ENCODE results near the gene SLC30A1. TPM values are rescaled to one million over a fixed set of nuclear protein-coding genes. Genes with fewer than 3 reads are reported as not detected.

SLC30A1 gene
- total and polyA plus RNA-seq, 7 donors: 0.35 to 5.2 (median 1.8) TPM

GRCh38 chr1:211619033-211619996 is 40.4 kb upstream of the SLC30A1 start:
- intact Hi-C loops (cut with DNase I): no loop called here
- DNase-seq (no peak), ATAC-seq (no peak)
- 79 to 82% (median 81%) methylated on average over 8 of the region's 8 CpGs for WGBS, 3 donors
- no peaks in the 10 kb centered on the region for H3K36me3 ChIP-seq (ENCODE audit: insufficient read depth in 1 of 2, low read depth in 1 of 2)
- H3K9me3 ChIP-seq: no peaks in the 10 kb centered on the region
- no peak overlapping the region for H3K4me3 ChIP-seq
- no peak overlapping the region for H3K27ac ChIP-seq
- no peak for TF ChIP-seq CTCF (IDR thresholded peaks at IDR 0.05)
- no peaks in the 10 kb centered on the region for H3K4me1 ChIP-seq
- no peaks in the 10 kb centered on the region for H3K27me3 ChIP-seq (ENCODE audit: insufficient read depth in 3 of 3, low read length in 2 of 3)

- TF ChIP-seq CTCF (IDR thresholded peaks at IDR 0.05): no peak
- H3K9me3 ChIP-seq: no peaks in the 10 kb centered on the region
- no peaks in the 10 kb centered on the region for H3K36me3 ChIP-seq (ENCODE audit: insufficient read depth in 1 of 2, low read depth in 1 of 2)
- H3K27ac ChIP-seq: no peak overlapping the region
- H3K4me1 ChIP-seq: peaks cover 12% of the 10 kb centered on the region
- no peaks in the 10 kb centered on the region for H3K27me3 ChIP-seq (ENCODE audit: insufficient read depth in 3 of 3, low read length in 2 of 3)
- DNase-seq: no peak
- WGBS, 3 donors: 90 to 91% (median 90%) methylated on average over 5 of the region's 5 CpGs
- intact Hi-C loops (cut with DNase I): no loop called here
- no peak for ATAC-seq
- no peak overlapping the region for H3K4me3 ChIP-seq
Measured at GRCh38 chr1:211616965-211617297, 38.0 kb upstream of the SLC30A1 start.

DNA sequence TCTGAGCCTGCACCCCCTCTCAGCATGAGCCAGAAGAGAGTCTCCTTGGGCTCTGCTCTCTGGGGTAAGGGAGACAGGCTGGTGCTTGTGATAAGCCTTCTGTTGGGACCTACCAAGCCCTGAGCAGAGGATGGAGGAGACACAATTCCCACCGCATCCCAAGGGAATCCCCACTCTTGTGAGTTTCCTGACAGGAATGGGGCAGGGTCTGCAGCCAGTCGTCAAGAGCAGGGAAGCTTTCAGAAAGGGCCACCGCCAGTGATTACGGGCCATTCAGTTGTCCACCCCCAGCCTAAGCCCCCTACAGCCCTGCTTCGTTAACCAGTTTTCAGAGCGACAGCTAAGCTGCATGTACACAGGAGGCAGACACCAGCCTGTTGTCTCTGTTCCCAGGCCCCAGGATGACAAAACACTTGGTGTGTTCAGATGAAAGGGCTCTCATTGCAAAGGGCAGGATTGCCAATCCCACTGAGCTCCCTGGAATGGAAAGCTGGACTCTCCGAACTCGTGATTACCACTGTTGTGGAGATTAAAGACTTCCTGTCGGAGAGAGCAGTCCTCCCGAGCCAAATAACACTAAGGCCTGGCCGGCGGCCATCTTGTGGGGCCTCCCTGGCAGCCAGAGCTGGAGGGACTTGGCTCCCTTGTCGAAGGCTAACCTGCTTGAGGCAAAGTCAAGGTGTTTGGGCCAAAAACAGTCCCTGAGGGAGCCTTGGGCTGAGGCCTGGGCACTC is 37.4 kb upstream of the SLC30A1 start:
- Histone ChIP-seq H3K4me3 (no peak overlapping the region), H3K27me3 (ENCODE audit: insufficient read depth in 3 of 3, low read length in 2 of 3) (no peaks in the 10 kb centered on the region), H3K36me3 (ENCODE audit: insufficient read depth in 1 of 2, low read depth in 1 of 2) (no peaks in the 10 kb centered on the region), H3K9me3 (no peaks in the 10 kb centered on the region), H3K27ac (no peak overlapping the region), H3K4me1 (peaks cover 12% of the 10 kb centered on the region)
- DNase-seq (peak in 1 of 2 donors; percentile 68), ATAC-seq (no peak)
- TF ChIP-seq CTCF (IDR thresholded peaks at IDR 0.05): no peak
- intact Hi-C loops (cut with DNase I): no loop called here
- WGBS, 3 donors: 57 to 62% (median 59%) methylated on average over 13 of the region's 13 CpGs

DNA sequence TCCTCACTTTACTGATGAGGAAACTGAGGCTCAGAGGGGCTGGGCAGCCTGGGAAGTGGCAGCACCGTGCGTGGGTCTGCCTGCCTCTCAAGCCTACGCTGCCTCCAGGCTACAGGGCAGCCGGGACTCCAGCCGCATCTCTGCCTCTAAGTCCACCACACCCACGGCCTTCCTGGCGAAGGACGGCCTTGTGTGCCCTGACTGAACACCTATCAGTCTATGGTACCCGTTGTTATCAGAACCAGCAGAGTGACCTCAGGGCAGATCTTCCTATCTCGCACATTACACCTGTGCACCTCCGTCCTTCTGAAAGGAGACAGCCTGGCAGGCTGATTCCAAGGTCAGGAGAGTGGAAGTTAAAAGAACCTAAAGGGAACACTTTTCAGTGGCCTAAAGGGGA is 35.7 kb upstream of the SLC30A1 start:
- Histone ChIP-seq H3K27me3 (ENCODE audit: insufficient read depth in 3 of 3, low read length in 2 of 3) (no peaks in the 10 kb centered on the region), H3K4me3 (no peak overlapping the region), H3K9me3 (no peaks in the 10 kb centered on the region), H3K27ac (no peak overlapping the region), H3K4me1 (peaks cover 12% of the 10 kb centered on the region), H3K36me3 (ENCODE audit: insufficient read depth in 1 of 2, low read depth in 1 of 2) (no peaks in the 10 kb centered on the region)
- no peak for TF ChIP-seq CTCF (IDR thresholded peaks at IDR 0.05)
- 95 to 96% (median 95%) methylated on average over 11 of the region's 11 CpGs for WGBS, 3 donors
- DNase-seq (no peak), ATAC-seq (no peak)
- intact Hi-C loops (cut with DNase I): loop anchor here in 1 of 2 donors (5.0 kb wide), 1 partner anchor 37 kb away; the partner anchor contains the start of gene SLC30A1
